ENCODE data around the gene CLCA1.

DNA sequence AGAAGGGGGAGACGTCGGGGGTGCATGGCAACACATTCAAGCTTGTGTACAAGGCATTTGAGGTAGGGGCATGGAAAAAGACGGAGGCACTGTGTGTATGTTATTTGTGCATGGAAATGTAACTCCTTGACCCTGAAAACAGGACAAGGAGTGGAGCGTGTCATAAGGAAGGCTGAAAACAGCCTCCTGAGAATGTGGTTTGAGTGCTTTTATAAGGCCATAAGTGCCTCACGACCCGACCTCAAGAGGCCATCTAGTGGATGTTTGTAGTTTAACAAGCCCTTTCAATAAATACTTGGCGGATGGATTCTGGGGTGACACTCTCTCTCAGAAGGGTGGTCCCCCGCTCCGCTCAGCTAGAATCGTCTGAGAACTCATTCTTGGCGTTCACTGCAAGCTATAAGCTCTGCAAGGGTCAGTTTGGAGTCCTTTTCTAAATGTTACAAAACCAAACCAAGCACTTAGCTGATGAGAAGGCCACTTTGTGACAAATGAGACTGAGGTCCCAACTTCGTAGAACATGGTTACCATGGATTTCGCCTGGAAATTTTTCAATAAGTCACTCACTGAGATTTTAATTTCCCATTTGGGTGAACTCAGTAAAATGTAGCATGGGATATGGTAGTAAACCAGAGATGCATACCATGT is 39.3 kb downstream of the CLCA1 start:
- TF ChIP-seq CTCF (IDR thresholded peaks at IDR 0.05) (peak in 3 of 4 experiments; percentile 39 to 64 (median 44)), POLR2A (IDR thresholded peaks at IDR 0.05) (no peak), POLR2AphosphoS5 (IDR thresholded peaks at IDR 0.05) (no peak)

All from sigmoid colon (tissue), 4 donors.